HG02885 (cell line): ENCODE results near the gene UBD.

ENCODE experiments used
- ATAC-seq: cut with Tn5 transposase; IDR thresholded peaks from one replicate; pipeline ENCODE4 v1.9.1; 2021; ENCODE audit warnings: mild to moderate bottlenecking; ENCODE audit not compliant: unreplicated experiment, poor library complexity

UBD gene

GRCh38 chr6:29563435-29563965 lies 4.0 kb upstream of the UBD start:
- no peak for ATAC-seq

GRCh38 chr6:29561606-29562181 lies 2.2 kb upstream of the UBD start:
- no peak for ATAC-seq

GRCh38 chr6:29561091-29561490 lies 1.6 kb upstream of the UBD start:
- no peak for ATAC-seq

GRCh38 chr6:29558439-29559079 lies 973 bp downstream of the UBD start:
- ATAC-seq: no peak

- ATAC-seq: no peak
Measured at GRCh38 chr6:29557320-29557719, 2.2 kb downstream of the UBD start.

- ATAC-seq: no peak
Measured at GRCh38 chr6:29554764-29555163, 4.8 kb downstream of the UBD start.

- ATAC-seq: peak; percentile 41
Measured at GRCh38 chr6:29553268-29554057, 6.1 kb downstream of the UBD start.

GRCh38 chr6:29552512-29553051 lies 7.0 kb downstream of the UBD start:
- ATAC-seq: peak; percentile 91

GRCh38 chr6:29547573-29547972 lies 12.0 kb downstream of the UBD start:
- no peak for ATAC-seq

- ATAC-seq: no peak
Measured at GRCh38 chr6:29537714-29538403, 21.7 kb downstream of the UBD start.

GRCh38 chr6:29532320-29532951 lies 27.1 kb downstream of the UBD start:
- ATAC-seq: no peak

GRCh38 chr6:29531668-29532067 lies 27.9 kb downstream of the UBD start:
- ATAC-seq: no peak

- ATAC-seq: no peak
Measured at GRCh38 chr6:29530671-29531310, 28.7 kb downstream of the UBD start.

- ATAC-seq: no peak
Measured at GRCh38 chr6:29529956-29530355, 29.6 kb downstream of the UBD start.

GRCh38 chr6:29528988-29529560 lies 30.5 kb downstream of the UBD start:
- ATAC-seq: no peak

- no peak for ATAC-seq
Measured at GRCh38 chr6:29528300-29528931, 31.1 kb downstream of the UBD start.

- ATAC-seq: no peak
Measured at GRCh38 chr6:29527564-29527963, 32.0 kb downstream of the UBD start.

GRCh38 chr6:29527126-29527525 lies 32.4 kb downstream of the UBD start:
- no peak for ATAC-seq

GRCh38 chr6:29525311-29525639 lies 34.3 kb downstream of the UBD start:
- no peak for ATAC-seq
